PC-9 (cell line): ENCODE data around the gene TFRC. TPM values are rescaled to one million over a fixed set of nuclear protein-coding genes. Genes with fewer than 3 reads are reported as not detected.

Experiments
- Bru-seq: library from RNA; stranded (reverse); fragments of 400-500 nt; gene quantifications from one replicate; lab custom pipeline; 2021; lab: Mats Ljungman, UMichigan
- BruChase-seq, 2 experiments: library from RNA; stranded (reverse); fragments of 400-500 nt; gene quantifications; one replicate each; lab custom pipeline; 2021; lab: Mats Ljungman, UMichigan
- BruUV-seq: library from RNA; stranded (reverse); fragments of 400-500 nt; replicated peaks from 2 replicates; lab custom pipeline; 2021; lab: Mats Ljungman, UMichigan
- CTCF ChIA-PET: fragments of 300-600 bp; sonication (Branson Sonifier 250); formaldehyde crosslinking; loops from one replicate; lab custom pipeline; 2022; ENCODE audit warnings: antibody characterized with exemption; lab: Charles Lee
- POLR2A ChIA-PET: fragments of 300-600 bp; sonication (Branson Sonifier 250); formaldehyde crosslinking; loops from one replicate; lab custom pipeline; 2022; ENCODE audit warnings: antibody characterized with exemption; ENCODE audit not compliant: unreplicated experiment; lab: Charles Lee
- DNase-seq, 2 experiments: peaks; one replicate each; pipeline versions ENCODE4 v3.0.0 to v3.0.0-alpha.2; 2015 to 2022; ENCODE audit warnings: mixed read lengths in 1 of 2
- H2AFZ ChIP-seq: fragments of 200-600 bp; sonication (generic); 2 replicates; pipeline ENCODE4 v1.8.1; 2017; ENCODE audit warnings: antibody characterized with exemption
- H3F3A ChIP-seq: fragments of 200-600 bp; sonication (generic); 2 replicates; pipeline ENCODE4 v1.8.1; 2017; ENCODE audit warnings: antibody characterized with exemption, mild to moderate bottlenecking, low read depth; ENCODE audit not compliant: insufficient read depth
- H3K27ac ChIP-seq: fragments of 200-600 bp; sonication (generic); 2 replicates; pipeline ENCODE4 v1.6.1; 2016; ENCODE audit warnings: mixed run types
- H3K27me3 ChIP-seq: fragments of 200-600 bp; sonication (generic); 2 replicates; pipeline ENCODE4 v1.6.1; 2016; ENCODE audit warnings: low read depth, mixed run types; ENCODE audit not compliant: insufficient read depth
- H3K36me3 ChIP-seq: fragments of 200-600 bp; sonication (generic); 2 replicates; pipeline ENCODE4 v1.6.1; 2016; ENCODE audit warnings: low read depth, mixed run types
- H3K4me1 ChIP-seq: fragments of 200-600 bp; sonication (generic); replicated peaks from 2 replicates; pipeline ENCODE4 v1.6.1; 2016; ENCODE audit warnings: mixed run types; ENCODE audit not compliant: insufficient read depth
- H3K4me2 ChIP-seq: fragments of 200-600 bp; sonication (generic); 2 replicates; pipeline ENCODE4 v1.6.1; 2017; ENCODE audit warnings: mixed run types
- H3K4me3 ChIP-seq: fragments of 200-600 bp; sonication (generic); 2 replicates; pipeline ENCODE4 v1.6.1; 2016; ENCODE audit warnings: mixed run types
- H3K79me2 ChIP-seq: fragments of 200-600 bp; sonication (generic); 2 replicates; pipeline ENCODE4 v1.6.1; 2017; ENCODE audit warnings: low read depth, mixed run types
- H3K9me2 ChIP-seq: fragments of 200-600 bp; sonication (generic); 2 replicates; pipeline ENCODE4 v1.8.1; 2017; ENCODE audit warnings: mild to moderate bottlenecking; ENCODE audit not compliant: insufficient read depth
- H3K9me3 ChIP-seq: fragments of 200-600 bp; sonication (generic); 2 replicates; pipeline ENCODE4 v1.8.1; 2016; ENCODE audit warnings: low read depth; ENCODE audit not compliant: insufficient read depth
- H4K20me1 ChIP-seq: fragments of 200-600 bp; sonication (generic); 2 replicates; pipeline ENCODE4 v1.8.1; 2017; ENCODE audit not compliant: insufficient read depth
- EZH2 ChIP-seq: fragments of 200-600 bp; sonication (generic); IDR thresholded peaks from 2 replicates; pipeline ENCODE4 v1.8.0; 2017; ENCODE audit warnings: antibody characterized with exemption, low read depth
- intact Hi-C: fragments of 100-400 bp; cut with micrococcal nuclease; formaldehyde crosslinking; loops from one replicate; pipeline ENCODE4 v1.10.0; 2022; ENCODE audit not compliant: unreplicated experiment
- long read RNA-seq: library from polyadenylated mRNA; stranded (forward); transcript quantifications from one replicate; pipeline ENCODE4 v2.0.0, GENCODE V29; 2022
- total RNA-seq: library from RNA; stranded (reverse); gene quantifications from 2 replicates; pipeline ENCODE4 v1.2.3, GENCODE V29; 2021
- TF ChIP-seq, protein P1 (sequence below): fragments of 200-600 bp; sonication (generic); conservative IDR thresholded peaks from 2 replicates; pipeline ENCODE4 v1.6.1; 2017; ENCODE audit warnings: mixed run types, antibody characterized with exemption, mild to moderate bottlenecking, moderate library complexity

TFRC gene
- total RNA-seq (134 and 195 TPM in 2 replicates), Bru-seq, nascent RNA (percentile 97 among the genes with signal in this experiment), BruChase-seq, experiment 1, labeled RNA remaining after a 2-hour chase (percentile 96 among the genes with signal in this experiment), BruChase-seq, experiment 2, labeled RNA remaining after a 6-hour chase (percentile 98 among the genes with signal in this experiment)
- long read RNA-seq, full-length matches to known transcripts = 142 of 180 reads
- long read RNA-seq, partial matches to known transcripts = 17 of 180 reads
- long read RNA-seq, other reads (novel, unspliced or antisense) = 21 of 180 reads

- Histone ChIP-seq H3K4me3 (peak within 1 kb of the TSS; percentile 77), H3K79me2 (peaks cover 48% of the 10 kb centered on the region), H3K27me3 (no peaks in the 10 kb centered on the region), H3K4me2 (peak within 1 kb of the TSS; percentile 94), H2AFZ (peak within 1 kb of the TSS; percentile 82), H3K4me1 (peaks cover 28% of the 10 kb centered on the region), H4K20me1 (peaks cover 43% of the 10 kb centered on the region), H3K9me3 (no peaks in the 10 kb centered on the region), H3K9me2 (no peaks in the 10 kb centered on the region), H3K27ac (peak within 1 kb of the TSS; percentile 76), H3F3A (peaks cover 38% of the 10 kb centered on the region), H3K36me3 (no peaks in the 10 kb centered on the region; the same call in 1 of the 2 replicates)
- BruUV-seq = no TSS peak
- POLR2A ChIA-PET = no interaction called here
- TF ChIP-seq EZH2 = no peak
- TF ChIP-seq, protein P1, sequence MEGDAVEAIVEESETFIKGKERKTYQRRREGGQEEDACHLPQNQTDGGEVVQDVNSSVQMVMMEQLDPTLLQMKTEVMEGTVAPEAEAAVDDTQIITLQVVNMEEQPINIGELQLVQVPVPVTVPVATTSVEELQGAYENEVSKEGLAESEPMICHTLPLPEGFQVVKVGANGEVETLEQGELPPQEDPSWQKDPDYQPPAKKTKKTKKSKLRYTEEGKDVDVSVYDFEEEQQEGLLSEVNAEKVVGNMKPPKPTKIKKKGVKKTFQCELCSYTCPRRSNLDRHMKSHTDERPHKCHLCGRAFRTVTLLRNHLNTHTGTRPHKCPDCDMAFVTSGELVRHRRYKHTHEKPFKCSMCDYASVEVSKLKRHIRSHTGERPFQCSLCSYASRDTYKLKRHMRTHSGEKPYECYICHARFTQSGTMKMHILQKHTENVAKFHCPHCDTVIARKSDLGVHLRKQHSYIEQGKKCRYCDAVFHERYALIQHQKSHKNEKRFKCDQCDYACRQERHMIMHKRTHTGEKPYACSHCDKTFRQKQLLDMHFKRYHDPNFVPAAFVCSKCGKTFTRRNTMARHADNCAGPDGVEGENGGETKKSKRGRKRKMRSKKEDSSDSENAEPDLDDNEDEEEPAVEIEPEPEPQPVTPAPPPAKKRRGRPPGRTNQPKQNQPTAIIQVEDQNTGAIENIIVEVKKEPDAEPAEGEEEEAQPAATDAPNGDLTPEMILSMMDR = no peak
- peak; percentile 94 to 98 for DNase-seq
- intact Hi-C loops = loop anchor here (1.0 kb wide), 3 partner anchors 26 to 61 kb away; no protein-coding TSS in a partner anchor
- CTCF ChIA-PET = interaction anchor here (1.1 kb wide), 1 partner anchor 56 kb away, joined by 3 read pairs; no protein-coding TSS in a partner anchor
These were observed at the start of gene TFRC for GRCh38 chr3:196081834-196082618. TSS of gene TFRC (minus strand) at chr3:196082090. CDS start at chr3:196077099, 4,991 bp downstream.

GRCh38 chr3:196128172-196128843 is 46.4 kb upstream of the TFRC start:
- CTCF ChIA-PET = interaction anchor here (0.7 kb wide), 1 partner anchor 20 kb away, joined by 4 read pairs; no protein-coding TSS in a partner anchor
- TF ChIP-seq, protein P1 = no peak
- TF ChIP-seq EZH2 = no peak
- Histone ChIP-seq H3K4me1 (peaks cover 26% of the 10 kb centered on the region), H3K79me2 (no peaks in the 10 kb centered on the region), H4K20me1 (no peaks in the 10 kb centered on the region), H3K9me2 (no peaks in the 10 kb centered on the region), H3F3A (peaks cover 13% of the 10 kb centered on the region), H3K27ac (peak overlapping the region; percentile 66; the same call in 1 of the 2 replicates), H3K36me3 (no peaks in the 10 kb centered on the region), H3K4me3 (no peak overlapping the region), H3K4me2 (peak overlapping the region; percentile 42), H3K27me3 (no peaks in the 10 kb centered on the region), H3K9me3 (no peaks in the 10 kb centered on the region), H2AFZ (no peak overlapping the region)
- BruUV-seq = no TSS peak
- DNase-seq = peak in 1 of 2 experiments; percentile 32
- intact Hi-C loops = no loop called here
- POLR2A ChIA-PET = interaction anchor here (0.6 to 1.6 kb wide), 4 partner anchors 7 to 32 kb away, joined by 4 to 25 read pairs (median 9); no protein-coding TSS in a partner anchor
